ENCODE data around the gene FNTB. TPM values are rescaled to one million over a fixed set of nuclear protein-coding genes. Genes with fewer than 3 reads are reported as not detected.

The FNTB gene
- total and polyA plus RNA-seq, 2 of the 13 experiments (the other 11 are each of a cell fraction or from before 2014, with no cell fraction given): 23.6 to 28.5 TPM

GRCh38 chr14:65102441-65103149 lies 115.9 kb downstream of the FNTB start, which contains the start of gene MAX (continued):
- TF ChIP-seq GMEB1 (CRISPR knock-in tag; IDR thresholded peaks at IDR 0.05; ENCODE audit: borderline replicate concordance) (peak; percentile 97), KDM3A (CRISPR knock-in tag; IDR thresholded peaks at IDR 0.05; ENCODE audit: low read depth) (no peak), MATR3 (CRISPR knock-in tag; IDR thresholded peaks at IDR 0.05) (no peak), SOX13 (IDR thresholded peaks at IDR 0.05) (no peak), SOX13 (CRISPR knock-in tag; conservative IDR thresholded peaks at IDR 0.05 in 1 of 2, IDR thresholded peaks at IDR 0.05 in 1 of 2) (no peak), HMGXB4 (CRISPR knock-in tag; IDR thresholded peaks at IDR 0.05; ENCODE audit: borderline replicate concordance in 1 of 2, low read depth in 1 of 2) (peak in 1 of 2 experiments; percentile 65; a peak in 2 of 4 replicates), ZNF501 (CRISPR knock-in tag; IDR thresholded peaks at IDR 0.05) (no peak), FOXA1 (IDR thresholded peaks at IDR 0.05) (no peak), FOXA1 (CRISPR knock-in tag; IDR thresholded peaks at IDR 0.05) (peak; percentile 84), GABPA (IDR thresholded peaks at IDR 0.05; ENCODE audit: low read depth, low read length) (peak; percentile 14; the same call in 1 of the 2 replicates), GABPA (CRISPR knock-in tag; IDR thresholded peaks at IDR 0.05; ENCODE audit: low read depth) (peak; percentile 77), ZNF446 (CRISPR knock-in tag; IDR thresholded peaks at IDR 0.05) (no peak), ZNF704 (CRISPR knock-in tag; IDR thresholded peaks at IDR 0.05; ENCODE audit: borderline replicate concordance) (no peak), IKZF1 (IDR thresholded peaks at IDR 0.05) (no peak), HMGA1 (CRISPR knock-in tag; conservative IDR thresholded peaks at IDR 0.05) (no peak), PHF5A (CRISPR knock-in tag; IDR thresholded peaks at IDR 0.05; ENCODE audit: low read depth, unreplicated experiment) (no peak), ZNF589 (CRISPR knock-in tag; conservative IDR thresholded peaks at IDR 0.05) (no peak), SYNCRIP (IDR thresholded peaks at IDR 0.05; ENCODE audit: insufficient read depth, low read depth, low read length) (no peak), ARNT (IDR thresholded peaks at IDR 0.05) (no peak), TEAD2 (CRISPR knock-in tag; IDR thresholded peaks at IDR 0.05) (no peak), CC2D1A (CRISPR knock-in tag; IDR thresholded peaks at IDR 0.05) (no peak), CREM (IDR thresholded peaks at IDR 0.05) (peak; percentile 91), CREM (CRISPR knock-in tag; IDR thresholded peaks at IDR 0.05) (no peak), POLR2G (IDR thresholded peaks at IDR 0.05; ENCODE audit: low read depth, low read length) (peak; percentile 69)
